Activated naive CD8-positive, alpha-beta T cell treated with anti-CD3 and anti-CD28 coated beads, Interleukin-2, amount 50 U/mL, for 24 hours (primary cell): ENCODE measurements around the gene DLG2.

Experiments used
- ATAC-seq: fragments of 150-1000 bp; cut with Tn5 transposase; one replicate; pipeline ENCODE4 v1.10.0; 2021
- DNase-seq: peaks from one replicate; pipeline ENCODE4 v3.0.0; 2021
- H3K27ac Mint-ChIP-seq: one replicate; pipeline ENCODE4 v1.8.0; 2021; ENCODE audit warnings: mild to moderate bottlenecking, mixed read lengths
- H3K27me3 Mint-ChIP-seq: one replicate; pipeline ENCODE4 v1.8.0; 2021; ENCODE audit warnings: mixed read lengths
- H3K36me3 Mint-ChIP-seq: one replicate; pipeline ENCODE4 v1.8.0; 2021; ENCODE audit warnings: low read depth, mixed read lengths
- H3K4me1 Mint-ChIP-seq: one replicate; pipeline ENCODE4 v1.8.0; 2021; ENCODE audit warnings: mixed read lengths
- H3K4me3 Mint-ChIP-seq: one replicate; pipeline ENCODE4 v1.8.0; 2021; ENCODE audit warnings: mild to moderate bottlenecking, moderate library complexity, mixed read lengths
- H3K9me3 Mint-ChIP-seq: one replicate; pipeline ENCODE4 v1.8.0; 2021; ENCODE audit warnings: mixed read lengths

DLG2 gene

GRCh38 chr11:84963240-84963639, 663.9 kb downstream of the DLG2 start:
- DNase-seq = no peak
- no peak overlapping the region for H3K4me3 Mint-ChIP-seq
- H3K36me3 Mint-ChIP-seq = no peaks in the 10 kb centered on the region
- no peak for ATAC-seq
- H3K9me3 Mint-ChIP-seq = peaks cover 15% of the 10 kb centered on the region
- H3K4me1 Mint-ChIP-seq = no peaks in the 10 kb centered on the region
- no peaks in the 10 kb centered on the region for H3K27me3 Mint-ChIP-seq
- no peak overlapping the region for H3K27ac Mint-ChIP-seq

DNA sequence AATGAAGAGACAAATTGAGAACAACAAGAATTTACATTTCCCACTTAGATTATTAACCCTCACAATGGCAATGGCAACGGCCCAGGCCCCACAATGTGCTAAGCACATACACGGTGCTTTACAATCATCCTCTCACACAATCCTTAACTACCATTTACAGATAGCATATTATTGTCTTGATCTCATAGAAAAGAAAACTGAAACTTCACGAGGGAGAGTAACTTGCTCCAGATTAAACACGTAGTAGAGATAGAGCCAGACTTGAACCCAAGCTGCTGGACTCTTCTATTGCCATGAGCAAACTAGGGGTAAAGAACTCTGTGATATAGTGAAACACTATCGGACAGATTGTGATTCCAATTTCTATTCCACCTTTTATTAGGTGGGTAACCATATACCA, 665.1 kb downstream of the DLG2 start:
- H3K4me3 Mint-ChIP-seq = no peak overlapping the region
- H3K4me1 Mint-ChIP-seq = no peaks in the 10 kb centered on the region
- no peak overlapping the region for H3K27ac Mint-ChIP-seq
- H3K27me3 Mint-ChIP-seq = no peaks in the 10 kb centered on the region
- ATAC-seq = no peak
- H3K36me3 Mint-ChIP-seq = no peaks in the 10 kb centered on the region
- H3K9me3 Mint-ChIP-seq = peaks cover 14% of the 10 kb centered on the region
- DNase-seq = no peak

GRCh38 chr11:84958295-84958694, 668.8 kb downstream of the DLG2 start:
- Mint-ChIP-seq H3K27ac (no peak overlapping the region), H3K4me3 (no peak overlapping the region), H3K4me1 (no peaks in the 10 kb centered on the region), H3K27me3 (no peaks in the 10 kb centered on the region), H3K36me3 (no peaks in the 10 kb centered on the region), H3K9me3 (peaks cover 14% of the 10 kb centered on the region)
- ATAC-seq = no peak
- no peak for DNase-seq

- Mint-ChIP-seq H3K4me3 (no peak overlapping the region), H3K4me1 (no peaks in the 10 kb centered on the region), H3K27ac (no peak overlapping the region), H3K27me3 (no peaks in the 10 kb centered on the region), H3K9me3 (peaks cover 8% of the 10 kb centered on the region), H3K36me3 (no peaks in the 10 kb centered on the region)
- DNase-seq (no peak), ATAC-seq (no peak)
These were observed 676.4 kb downstream of the DLG2 start for GRCh38 chr11:84950569-84951270.

DNA sequence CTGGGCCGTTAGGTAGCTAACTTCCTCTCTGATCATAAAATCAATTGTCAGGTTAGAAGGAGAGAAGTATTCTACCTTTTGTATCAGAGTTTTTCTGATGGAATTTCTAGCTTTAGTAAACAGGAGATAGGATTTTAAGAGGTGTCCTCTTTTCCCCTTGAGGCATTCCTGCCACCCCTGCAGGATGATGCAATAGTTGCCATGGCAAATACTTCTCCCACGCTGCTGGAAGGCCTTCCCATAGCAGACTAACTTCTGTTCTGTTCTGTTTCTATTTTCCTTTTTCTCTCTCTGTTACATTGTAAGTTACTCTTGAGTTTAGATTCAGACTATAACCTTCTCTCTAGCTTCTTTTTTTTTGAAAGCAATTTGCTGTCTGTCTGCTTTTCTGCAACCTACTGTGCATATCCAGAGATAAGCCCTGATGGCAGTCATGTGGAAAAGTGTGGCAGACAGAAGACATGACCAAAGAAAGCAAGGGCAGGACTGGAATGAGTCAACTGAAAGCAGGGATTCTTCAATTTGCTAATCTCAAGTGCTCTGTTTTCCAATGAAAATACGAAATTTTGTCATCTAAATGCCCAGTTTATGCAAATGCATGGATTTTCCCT, 679.1 kb downstream of the DLG2 start:
- H3K27ac Mint-ChIP-seq = no peak overlapping the region
- H3K4me3 Mint-ChIP-seq = no peak overlapping the region
- ATAC-seq (no peak), DNase-seq (no peak)
- H3K4me1 Mint-ChIP-seq = no peaks in the 10 kb centered on the region
- H3K27me3 Mint-ChIP-seq = no peaks in the 10 kb centered on the region
- H3K9me3 Mint-ChIP-seq = peaks cover 21% of the 10 kb centered on the region
- H3K36me3 Mint-ChIP-seq = no peaks in the 10 kb centered on the region

DNA sequence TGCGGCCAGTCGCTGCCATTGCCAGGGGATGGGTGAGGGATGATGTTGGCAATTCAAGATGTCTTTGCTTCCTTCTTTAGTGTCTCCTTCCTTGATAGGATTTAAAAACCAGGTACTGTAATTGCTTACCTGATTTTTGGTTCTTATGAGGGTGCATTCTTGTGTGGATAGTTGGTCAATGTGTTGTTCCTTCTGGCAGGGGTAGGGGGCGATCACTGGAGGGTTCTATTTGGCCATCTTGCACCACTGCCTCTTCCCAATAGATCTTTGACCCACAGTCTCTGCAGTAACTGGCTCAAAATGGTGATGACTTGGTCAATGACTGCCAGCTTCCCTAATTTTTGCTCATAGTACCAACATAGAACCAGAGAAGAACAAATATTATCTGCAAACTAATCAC, 680.1 kb downstream of the DLG2 start:
- no peak for DNase-seq

DNA sequence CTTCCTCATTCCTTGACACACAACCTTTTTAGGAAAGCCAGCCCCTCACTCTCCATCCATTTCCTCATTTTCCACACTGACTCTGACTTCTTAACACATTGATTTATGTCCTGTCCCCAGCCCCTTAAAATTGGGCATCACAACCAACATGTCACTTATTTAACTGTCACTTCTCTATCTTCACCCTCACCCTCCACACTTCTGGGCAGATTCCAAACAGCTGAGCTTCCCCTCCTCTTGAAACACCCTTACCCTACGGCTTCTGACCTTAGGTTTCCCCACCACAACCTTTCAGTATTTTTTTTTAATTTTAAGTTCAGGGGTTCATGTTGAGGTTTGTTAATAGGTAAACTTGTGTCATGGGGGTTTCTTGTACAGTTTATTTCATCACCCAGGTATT, 696.3 kb downstream of the DLG2 start:
- no peaks in the 10 kb centered on the region for H3K27me3 Mint-ChIP-seq
- ATAC-seq = no peak

More for the DNA sequence above, 680.1 kb downstream of the DLG2 start:
- no peak overlapping the region for H3K27ac Mint-ChIP-seq
- H3K9me3 Mint-ChIP-seq = peaks cover 22% of the 10 kb centered on the region
- no peaks in the 10 kb centered on the region for H3K36me3 Mint-ChIP-seq
- ATAC-seq = no peak
- H3K4me1 Mint-ChIP-seq = no peaks in the 10 kb centered on the region
- no peak overlapping the region for H3K4me3 Mint-ChIP-seq
- no peaks in the 10 kb centered on the region for H3K27me3 Mint-ChIP-seq

DNA sequence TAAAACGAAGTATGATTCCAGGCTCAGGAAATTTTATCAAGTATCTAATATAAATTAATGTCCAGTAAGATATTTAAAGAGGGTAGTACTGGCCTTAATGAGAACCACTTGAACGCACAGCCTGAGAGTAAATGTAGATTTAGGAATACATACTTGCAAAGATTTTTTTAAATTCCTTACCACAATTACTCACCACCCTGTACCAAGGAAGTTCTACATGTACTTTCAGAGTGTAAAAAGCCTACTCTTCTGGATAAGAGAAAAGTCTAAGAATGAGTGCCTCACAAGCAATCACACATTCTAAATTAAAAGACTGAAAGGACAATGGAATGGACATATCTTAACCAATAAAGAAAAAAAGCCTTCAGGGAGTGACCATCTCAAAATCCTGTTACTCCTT, 697.4 kb downstream of the DLG2 start:
- Mint-ChIP-seq H3K27ac (no peak overlapping the region), H3K4me1 (no peaks in the 10 kb centered on the region), H3K36me3 (no peaks in the 10 kb centered on the region), H3K27me3 (no peaks in the 10 kb centered on the region), H3K4me3 (no peak overlapping the region), H3K9me3 (peaks cover 11% of the 10 kb centered on the region)
- DNase-seq (no peak), ATAC-seq (no peak)

More for the DNA sequence above, 696.3 kb downstream of the DLG2 start:
- H3K27ac Mint-ChIP-seq = no peak overlapping the region
- H3K36me3 Mint-ChIP-seq = no peaks in the 10 kb centered on the region
- no peaks in the 10 kb centered on the region for H3K4me1 Mint-ChIP-seq
- no peak for DNase-seq
- peaks cover 18% of the 10 kb centered on the region for H3K9me3 Mint-ChIP-seq
- H3K4me3 Mint-ChIP-seq = no peak overlapping the region

- no peak overlapping the region for H3K27ac Mint-ChIP-seq
- no peak overlapping the region for H3K4me3 Mint-ChIP-seq
- H3K27me3 Mint-ChIP-seq = no peaks in the 10 kb centered on the region
- H3K9me3 Mint-ChIP-seq = peaks cover 7% of the 10 kb centered on the region
- DNase-seq (no peak), ATAC-seq (no peak)
- H3K36me3 Mint-ChIP-seq = no peaks in the 10 kb centered on the region
- H3K4me1 Mint-ChIP-seq = no peaks in the 10 kb centered on the region
These were observed 702.9 kb downstream of the DLG2 start for GRCh38 chr11:84924154-84924692.

DNA sequence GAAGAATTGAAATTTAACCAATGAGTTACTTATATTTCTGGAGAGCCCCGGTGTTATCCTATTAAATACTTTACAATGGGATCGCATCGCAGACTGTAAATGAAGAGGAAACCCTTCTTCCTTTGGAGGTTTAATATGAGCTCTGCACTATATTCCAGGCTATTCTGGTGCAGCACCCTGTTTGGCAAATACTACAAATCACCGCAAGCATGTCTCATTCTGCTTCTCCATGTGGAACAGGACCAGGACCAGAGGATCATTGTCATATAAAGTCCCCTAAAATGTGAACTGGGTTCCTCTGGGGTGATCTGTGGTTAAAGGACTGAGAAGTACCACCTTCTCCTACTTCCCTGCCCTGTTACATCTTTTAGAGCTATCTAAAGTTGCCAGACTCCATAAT, 703.7 kb downstream of the DLG2 start:
- Mint-ChIP-seq H3K36me3 (no peaks in the 10 kb centered on the region), H3K27me3 (no peaks in the 10 kb centered on the region), H3K9me3 (peaks cover 11% of the 10 kb centered on the region), H3K4me3 (no peak overlapping the region), H3K4me1 (no peaks in the 10 kb centered on the region), H3K27ac (no peak overlapping the region)
- ATAC-seq (no peak), DNase-seq (no peak)

GRCh38 chr11:84922836-84923235, 704.3 kb downstream of the DLG2 start:
- H3K36me3 Mint-ChIP-seq = no peaks in the 10 kb centered on the region
- peaks cover 15% of the 10 kb centered on the region for H3K9me3 Mint-ChIP-seq
- H3K4me1 Mint-ChIP-seq = no peaks in the 10 kb centered on the region
- ATAC-seq (no peak), DNase-seq (no peak)
- H3K27ac Mint-ChIP-seq = no peak overlapping the region
- no peaks in the 10 kb centered on the region for H3K27me3 Mint-ChIP-seq
- H3K4me3 Mint-ChIP-seq = no peak overlapping the region

- ATAC-seq (no peak), DNase-seq (no peak)
- Mint-ChIP-seq H3K9me3 (peaks cover 15% of the 10 kb centered on the region), H3K36me3 (no peaks in the 10 kb centered on the region), H3K27me3 (no peaks in the 10 kb centered on the region), H3K27ac (no peak overlapping the region), H3K4me1 (no peaks in the 10 kb centered on the region), H3K4me3 (no peak overlapping the region)
These were observed 704.8 kb downstream of the DLG2 start for GRCh38 chr11:84922212-84922805.

GRCh38 chr11:84914511-84914910, 712.6 kb downstream of the DLG2 start:
- no peaks in the 10 kb centered on the region for H3K4me1 Mint-ChIP-seq
- H3K4me3 Mint-ChIP-seq = no peak overlapping the region
- no peak overlapping the region for H3K27ac Mint-ChIP-seq
- H3K36me3 Mint-ChIP-seq = no peaks in the 10 kb centered on the region
- DNase-seq (no peak), ATAC-seq (no peak)
- peaks cover 31% of the 10 kb centered on the region for H3K9me3 Mint-ChIP-seq
- H3K27me3 Mint-ChIP-seq = no peaks in the 10 kb centered on the region

GRCh38 chr11:84909740-84910139, 717.4 kb downstream of the DLG2 start:
- Mint-ChIP-seq H3K4me3 (no peak overlapping the region), H3K27me3 (no peaks in the 10 kb centered on the region), H3K9me3 (peaks cover 27% of the 10 kb centered on the region), H3K27ac (no peak overlapping the region), H3K36me3 (no peaks in the 10 kb centered on the region), H3K4me1 (no peaks in the 10 kb centered on the region)
- no peak for DNase-seq
- no peak for ATAC-seq

DNA sequence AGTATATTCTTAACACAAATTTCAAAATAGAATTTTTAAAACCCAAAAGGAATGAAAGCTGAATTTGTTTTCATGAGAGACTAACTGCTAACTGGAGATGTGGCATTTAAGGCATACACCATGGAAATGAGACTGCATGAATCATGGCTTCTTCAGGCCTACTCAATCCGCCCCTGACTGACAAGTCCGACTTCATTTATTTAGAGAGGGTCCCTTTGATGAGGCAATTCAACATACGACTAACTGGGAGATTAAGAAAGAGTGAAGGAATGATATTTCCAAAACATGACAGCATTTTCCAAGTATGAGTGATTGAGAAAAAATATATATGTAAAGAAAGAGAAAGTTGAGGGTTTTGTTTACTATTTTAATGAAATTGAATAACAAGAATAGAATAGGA, 720.1 kb downstream of the DLG2 start:
- no peak overlapping the region for H3K4me3 Mint-ChIP-seq
- H3K4me1 Mint-ChIP-seq = no peaks in the 10 kb centered on the region
- no peak overlapping the region for H3K27ac Mint-ChIP-seq
- DNase-seq (no peak), ATAC-seq (no peak)
- H3K36me3 Mint-ChIP-seq = no peaks in the 10 kb centered on the region
- H3K9me3 Mint-ChIP-seq = peaks cover 28% of the 10 kb centered on the region
- no peaks in the 10 kb centered on the region for H3K27me3 Mint-ChIP-seq
